H4 (cell line): Measurements from ENCODE around the gene ZNF789. TPM values are rescaled to one million over a fixed set of nuclear protein-coding genes. Genes with fewer than 3 reads are reported as not detected.
"Not testable (repeated sequence)": the region's sequence is repeated elsewhere in the genome, so short reads cannot be mapped to it uniquely, and the experiment has no call there.

Source experiments
- DNase-seq: peaks from one replicate; pipeline ENCODE4 v3.0.0-alpha.2; 2015; ENCODE audit warnings: low spot score
- total RNA-seq: library from RNA; depleted of rRNA; stranded (reverse); fragments of >200 nt; shearing (Covaris generic); gene quantifications from 2 replicates; pipeline ENCODE4 v1.2.3, GENCODE V29; 2014; rRNA removed

ZNF789 gene
- 2.0 and 2.7 TPM in 2 replicates for total RNA-seq

GRCh38 chr7:99472561-99473314 is at the start of gene ZNF789:
Gene ZNF789 (plus strand): TSS chr7:99472890. CDS start chr7:99476457, 3,567 bp downstream.
- DNase-seq = peak; percentile 95

DNA sequence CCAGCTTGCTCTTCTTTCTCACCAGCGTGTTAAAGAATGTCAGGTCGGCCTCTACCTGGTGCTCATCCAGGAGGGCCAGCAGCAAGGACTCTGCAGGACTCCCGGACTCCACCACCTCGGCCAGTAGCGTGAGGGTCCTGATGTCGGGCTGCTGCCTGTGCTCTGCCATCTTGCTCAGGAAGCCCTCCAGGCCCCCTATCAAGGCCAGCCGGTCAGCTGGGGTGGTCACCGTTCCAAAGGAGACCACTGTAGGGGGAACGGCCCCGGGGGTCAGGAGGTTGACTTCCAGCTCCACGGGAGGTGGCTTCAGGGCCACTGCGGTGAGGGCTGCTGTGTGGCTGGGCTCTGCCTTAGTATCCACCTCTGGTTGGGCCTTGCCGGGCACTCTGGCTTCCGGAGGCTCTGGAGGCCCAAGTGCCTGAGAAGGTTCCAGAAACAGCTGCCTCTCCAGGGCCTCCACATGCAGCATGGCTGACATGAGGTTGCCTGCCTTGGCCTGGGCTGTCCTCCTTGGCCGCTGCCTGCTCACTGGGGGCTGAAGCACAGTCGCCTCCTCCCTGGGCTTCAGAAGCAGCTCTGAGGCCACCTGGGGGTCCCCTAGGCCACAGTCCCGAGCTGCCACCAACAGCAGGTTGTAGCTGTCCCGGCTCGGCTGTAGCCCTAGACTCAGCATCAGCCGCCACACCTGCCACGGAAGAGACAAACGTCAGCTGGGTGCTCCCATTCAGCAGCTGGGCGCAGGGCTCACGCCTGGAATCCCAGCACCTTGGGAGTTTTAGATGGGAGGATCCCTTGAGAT is 47.6 kb upstream of the ZNF789 start:
- no peak for DNase-seq

GRCh38 chr7:99428972-99429566 is 43.6 kb upstream of the ZNF789 start:
- DNase-seq = no peak

DNA sequence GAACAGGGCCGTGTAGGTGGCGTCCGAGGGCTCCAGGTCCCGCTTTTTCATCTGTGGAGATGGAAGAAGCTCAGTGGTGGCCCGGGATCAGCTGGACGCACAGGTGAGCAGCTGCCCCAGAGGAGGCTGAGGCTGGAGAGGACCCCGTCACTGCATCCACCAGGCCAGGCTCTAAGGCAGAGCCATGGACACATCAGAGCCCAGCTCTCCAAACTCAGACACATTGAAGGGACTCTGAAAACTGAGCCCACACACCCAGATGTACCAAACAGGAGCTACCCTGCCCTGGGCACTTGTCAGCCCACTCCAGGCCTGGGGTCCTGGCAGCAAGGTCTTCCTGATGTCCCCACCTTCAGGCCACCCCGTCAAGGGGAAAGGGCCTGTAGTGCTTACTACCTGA is 42.9 kb upstream of the ZNF789 start:
- no peak for DNase-seq

- DNase-seq = not testable (repeated sequence)
These were observed 40.7 kb upstream of the ZNF789 start for GRCh38 chr7:99431756-99432540.

DNA sequence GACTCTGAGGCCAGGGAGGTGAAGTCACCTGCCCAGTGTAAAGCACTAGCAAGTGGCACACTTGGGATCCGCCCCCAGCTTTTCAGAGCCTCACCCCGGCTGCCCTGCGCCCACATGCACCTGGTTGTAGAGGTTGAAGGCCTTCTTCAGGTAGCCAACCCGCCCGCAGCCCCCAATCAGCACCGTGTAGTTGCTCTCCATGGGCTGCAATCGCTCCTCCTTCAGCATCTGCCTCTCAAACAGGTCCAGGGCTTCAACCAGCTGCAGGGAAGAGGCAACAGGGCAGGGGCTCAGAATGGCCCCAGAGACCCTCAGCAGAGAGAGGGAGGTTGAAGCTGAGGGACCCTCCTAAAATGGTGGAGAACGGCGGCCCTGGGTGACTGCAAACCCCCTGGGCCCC is 39.5 kb upstream of the ZNF789 start:
- DNase-seq = no peak

- DNase-seq = no peak
These were observed 34.6 kb upstream of the ZNF789 start for GRCh38 chr7:99437946-99438572.

GRCh38 chr7:99438573-99439480 is 33.9 kb upstream of the ZNF789 start, which contains the start of the genes CPSF4 and PTCD1:
Gene CPSF4 (plus strand): TSS chr7:99438943. CDS start chr7:99439083, 140 bp downstream.
Gene PTCD1 (minus strand): TSS chr7:99438798. CDS start chr7:99435242, 3,556 bp downstream.
- peak; percentile 94 for DNase-seq

DNA sequence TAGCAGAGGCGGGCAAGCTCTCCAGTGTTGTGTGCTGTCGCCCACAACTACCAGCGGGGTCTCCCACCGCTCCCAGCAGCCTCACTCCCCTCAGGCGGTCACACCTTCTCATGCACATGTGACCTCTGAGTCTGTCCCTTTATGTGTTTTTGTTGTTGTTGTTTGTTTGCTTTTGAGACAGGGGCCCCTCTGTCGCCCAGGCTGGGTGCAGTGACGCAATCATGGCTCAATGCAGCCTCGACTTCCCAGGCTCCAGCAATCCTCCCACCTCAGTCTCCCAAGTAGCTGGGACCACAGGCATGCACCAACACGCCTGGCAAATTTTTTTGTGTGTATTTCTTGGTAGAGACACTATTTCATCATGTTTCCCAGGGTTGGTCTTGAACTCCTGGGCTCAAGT is 32.5 kb upstream of the ZNF789 start:
- no peak for DNase-seq

GRCh38 chr7:99446096-99446495 is 26.6 kb upstream of the ZNF789 start:
- DNase-seq = no peak

DNA sequence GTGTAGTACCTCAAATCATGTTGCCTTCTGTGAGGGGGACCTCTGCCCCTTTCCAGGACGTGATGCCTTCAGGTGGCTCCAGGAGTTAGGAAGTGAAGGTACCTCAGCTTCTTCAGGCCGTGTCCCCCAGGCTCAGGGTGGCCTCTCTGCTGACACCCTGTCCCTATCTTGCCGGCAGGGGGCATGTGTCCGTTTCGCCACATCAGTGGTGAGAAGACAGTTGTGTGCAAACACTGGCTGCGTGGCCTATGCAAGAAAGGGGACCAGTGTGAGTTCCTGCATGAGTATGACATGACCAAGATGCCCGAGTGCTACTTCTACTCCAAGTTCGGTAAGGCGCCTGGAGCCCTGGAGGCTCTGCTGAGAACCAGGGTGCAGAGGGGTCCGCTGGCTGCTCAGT is 24.7 kb upstream of the ZNF789 start:
- DNase-seq = no peak

DNA sequence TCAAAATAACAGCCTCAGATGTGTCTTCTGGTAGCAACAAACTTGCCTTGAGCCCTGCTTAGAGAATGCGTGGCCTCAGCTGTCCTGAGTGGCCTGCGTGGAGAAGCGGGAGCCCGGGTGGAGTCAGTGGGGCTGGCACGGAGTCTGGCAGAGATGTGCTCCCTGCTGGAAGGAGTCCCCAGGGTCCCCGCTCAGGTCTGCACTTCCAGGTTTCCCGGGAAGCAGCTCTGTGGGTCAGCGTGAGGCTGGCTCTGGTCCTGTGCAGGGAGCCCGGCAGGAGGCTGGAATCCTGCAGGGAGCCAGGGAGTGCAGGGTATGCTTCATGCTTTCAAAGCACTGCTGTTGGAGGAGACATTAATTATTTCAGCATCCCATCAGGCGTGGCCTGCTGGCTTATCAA is 23.8 kb upstream of the ZNF789 start:
- DNase-seq = no peak

DNA sequence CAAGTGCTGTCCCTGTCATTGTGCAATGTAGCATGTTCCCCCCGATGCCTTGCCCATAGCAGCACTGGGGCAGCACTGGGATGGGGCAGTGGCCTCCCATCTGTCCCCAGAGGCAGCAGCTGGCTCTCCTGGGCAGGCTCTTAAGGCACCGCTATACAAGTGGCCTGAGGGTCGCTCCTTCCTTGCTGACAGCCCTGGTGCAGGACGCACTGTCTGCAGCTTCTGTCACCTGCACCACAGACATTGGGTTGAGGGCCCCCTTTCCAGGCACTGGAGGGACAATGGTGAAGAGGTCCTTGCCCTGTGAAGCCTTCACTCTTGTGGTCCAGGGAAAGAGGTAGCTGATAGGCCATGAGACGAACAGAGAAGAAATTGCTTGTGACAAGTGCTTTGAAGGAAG is 23.4 kb upstream of the ZNF789 start:
- no peak for DNase-seq

DNA sequence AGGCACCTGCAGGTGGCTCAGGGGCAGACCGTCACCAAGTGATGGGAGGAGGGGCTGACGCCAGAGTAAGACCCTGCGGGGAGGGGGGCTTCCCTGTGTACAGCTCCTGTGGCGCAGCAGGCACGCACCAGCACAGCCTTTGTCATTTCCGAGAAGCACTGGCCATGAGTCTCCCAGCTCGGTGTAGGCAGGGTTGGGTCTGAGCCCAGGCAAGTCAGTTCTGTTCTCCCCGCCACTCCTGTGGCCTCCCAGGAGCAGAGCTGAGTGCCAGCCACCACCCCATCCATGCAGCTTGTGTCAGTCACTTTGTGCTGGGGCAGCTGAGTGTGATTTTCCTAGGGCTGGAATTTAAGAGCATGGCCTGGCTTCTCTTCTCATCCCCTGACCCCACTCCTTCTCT is 20.8 kb upstream of the ZNF789 start:
- no peak for DNase-seq

GRCh38 chr7:99452541-99452940 is 20.1 kb upstream of the ZNF789 start:
- no peak for DNase-seq

DNA sequence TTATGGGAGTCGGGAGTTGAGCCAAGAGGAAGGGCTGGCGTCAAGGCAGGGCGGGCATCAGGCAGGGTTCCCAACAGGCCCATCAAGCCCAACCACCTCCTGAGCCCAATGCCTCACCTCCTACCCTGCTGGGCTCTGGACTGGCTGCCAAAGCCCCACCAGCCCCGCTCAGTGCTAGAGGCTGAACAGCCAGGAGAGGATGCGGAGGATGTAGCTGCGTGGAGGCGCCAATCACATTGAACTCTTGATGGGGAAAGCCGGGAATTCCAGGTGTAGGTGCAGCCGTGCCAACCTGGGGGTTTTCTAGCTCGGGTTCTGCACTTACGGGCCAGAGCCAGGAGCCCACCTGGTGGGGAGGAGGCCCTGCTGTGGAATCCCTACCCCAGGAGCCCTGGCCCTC is 19.6 kb upstream of the ZNF789 start:
- DNase-seq = no peak

DNA sequence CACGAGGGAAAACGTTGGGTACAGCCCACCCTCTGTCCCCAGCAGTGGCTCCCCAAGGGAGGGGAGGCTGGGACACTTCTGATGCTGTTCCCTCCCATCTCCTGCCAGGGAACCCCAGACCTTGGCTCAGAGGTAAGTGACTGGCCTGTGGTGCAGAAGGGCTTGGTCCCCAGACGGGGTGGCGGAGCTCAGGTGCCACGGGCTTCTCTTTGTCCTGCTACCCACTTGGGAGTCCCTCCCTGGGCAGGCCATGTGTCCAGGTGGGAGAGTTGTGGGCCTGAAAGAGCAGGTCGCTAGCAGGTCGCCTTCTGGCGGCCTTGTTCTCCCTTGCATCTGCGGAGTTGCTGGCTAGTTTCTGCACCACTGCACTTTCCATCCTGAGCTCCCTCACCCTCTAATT is 16.8 kb upstream of the ZNF789 start:
- DNase-seq = no peak

GRCh38 chr7:99456288-99456687 is 16.4 kb upstream of the ZNF789 start:
- DNase-seq = no peak

DNA sequence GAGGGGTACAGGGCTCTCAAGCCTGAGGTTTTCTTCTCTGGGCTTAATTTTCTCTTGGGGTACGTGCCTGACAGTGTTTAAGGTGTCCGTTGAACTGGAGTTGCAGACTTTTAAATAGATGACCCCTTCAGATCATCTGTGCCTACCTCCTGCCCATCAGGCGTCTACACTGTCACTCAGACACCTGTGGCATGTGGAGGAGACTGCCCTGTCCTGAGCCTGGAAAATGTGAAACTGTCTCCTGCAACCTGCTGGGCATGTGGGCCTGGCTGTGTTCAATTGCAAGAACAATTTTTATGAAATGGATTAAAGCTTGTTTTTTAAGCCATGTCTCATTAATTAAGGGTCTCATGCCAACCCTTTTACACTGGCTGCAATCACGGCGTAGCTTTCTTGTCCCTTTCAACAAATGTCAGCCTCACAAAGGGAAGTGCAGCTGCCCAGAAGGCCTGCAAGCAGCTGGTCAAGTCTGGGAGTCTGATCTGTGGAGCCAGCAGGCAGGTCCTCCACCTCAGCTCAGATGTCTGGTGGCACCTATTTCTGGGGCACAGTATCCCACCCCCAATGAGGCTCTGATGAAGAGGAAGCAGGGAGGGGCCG is 15.5 kb upstream of the ZNF789 start:
- DNase-seq = no peak
